Activated T-helper 2 cell treated with anti-CD3 and anti-CD28 coated beads, Interferon-gamma antibody, Interleukin-2, Interleukin-4, amounts not matched to agents 10 μg/mL and 5 μg/mL and 100 μg/mL, durations not matched to agents 14 hours and 24 hours and 36 hours (primary cell): ENCODE measurements around the gene TRUB2. TPM values are rescaled to one million over a fixed set of nuclear protein-coding genes. Genes with fewer than 3 reads are reported as not detected.

Source experiments
- DNase-seq: peaks from one replicate; pipeline ENCODE4 v3.0.0; 2021; ENCODE audit warnings: low spot score
- H3K27ac Mint-ChIP-seq: one replicate; pipeline ENCODE4 v1.8.0; 2021; ENCODE audit warnings: mixed read lengths
- H3K27me3 Mint-ChIP-seq: one replicate; pipeline ENCODE4 v1.8.0; 2021; ENCODE audit warnings: low read depth, mixed read lengths
- H3K36me3 Mint-ChIP-seq: one replicate; pipeline ENCODE4 v1.8.0; 2021; ENCODE audit warnings: low read depth, mixed read lengths
- H3K4me1 Mint-ChIP-seq: one replicate; pipeline ENCODE4 v1.8.0; 2021; ENCODE audit warnings: low read depth, mixed read lengths
- H3K4me3 Mint-ChIP-seq: one replicate; pipeline ENCODE4 v1.8.0; 2021; ENCODE audit warnings: low read depth, mild to moderate bottlenecking, moderate library complexity, mixed read lengths
- H3K9me3 Mint-ChIP-seq: one replicate; pipeline ENCODE4 v1.8.0; 2021; ENCODE audit warnings: mixed read lengths
- intact Hi-C: fragments of 100-400 bp; cut with micrococcal nuclease; formaldehyde crosslinking; loops from one replicate; pipeline ENCODE4 v1.15.1; 2023
- total RNA-seq: library from RNA; stranded (reverse); gene quantifications from 2 replicates; pipeline ENCODE4 v1.2.3, GENCODE V29; 2022

TRUB2 gene
- total RNA-seq, 1 donor from 2014 or later, result 36.1 TPM

DNA sequence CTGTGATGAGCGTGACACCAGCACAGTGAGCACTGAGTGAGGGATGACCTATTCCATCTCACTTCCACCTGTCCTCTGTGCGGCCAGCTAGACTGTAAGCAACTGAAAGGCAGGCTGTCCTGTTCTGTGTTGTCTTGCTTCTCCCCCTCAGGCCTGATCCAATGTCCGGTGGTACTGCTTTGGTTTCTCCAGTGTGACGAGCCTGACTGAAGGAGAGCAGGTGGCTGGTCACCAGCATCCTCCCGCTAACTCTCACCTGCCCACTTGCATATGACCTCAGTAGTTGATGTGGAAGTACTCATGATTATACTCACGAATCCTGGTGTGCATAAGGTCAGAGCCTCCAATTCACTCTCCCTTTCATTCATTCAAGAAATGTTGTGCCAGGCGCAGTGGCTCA, 15.7 kb upstream of the TRUB2 start:
- Mint-ChIP-seq H3K4me1 (peaks cover 7% of the 10 kb centered on the region), H3K27me3 (no peaks in the 10 kb centered on the region), H3K4me3 (no peak overlapping the region), H3K9me3 (no peaks in the 10 kb centered on the region), H3K36me3 (peaks cover 2% of the 10 kb centered on the region), H3K27ac (no peak overlapping the region)
- DNase-seq, result no peak
- intact Hi-C loops, result no loop called here

GRCh38 chr9:128335914-128336313, 13.7 kb upstream of the TRUB2 start:
- Mint-ChIP-seq H3K27me3 (no peaks in the 10 kb centered on the region), H3K4me3 (no peak overlapping the region), H3K36me3 (peaks cover 3% of the 10 kb centered on the region), H3K4me1 (peaks cover 3% of the 10 kb centered on the region), H3K27ac (no peak overlapping the region), H3K9me3 (no peaks in the 10 kb centered on the region)
- DNase-seq, result no peak
- intact Hi-C loops, result no loop called here

- no peak for DNase-seq
- H3K36me3 Mint-ChIP-seq, result peaks cover 3% of the 10 kb centered on the region
- H3K27me3 Mint-ChIP-seq, result no peaks in the 10 kb centered on the region
- H3K27ac Mint-ChIP-seq, result no peak overlapping the region
- peaks cover 3% of the 10 kb centered on the region for H3K4me1 Mint-ChIP-seq
- intact Hi-C loops, result no loop called here
- no peaks in the 10 kb centered on the region for H3K9me3 Mint-ChIP-seq
- H3K4me3 Mint-ChIP-seq, result no peak overlapping the region
Measured at GRCh38 chr9:128335161-128335560, 12.9 kb upstream of the TRUB2 start.

GRCh38 chr9:128333451-128333869, 11.2 kb upstream of the TRUB2 start:
- Mint-ChIP-seq H3K27ac (no peak overlapping the region), H3K36me3 (peaks cover 7% of the 10 kb centered on the region), H3K9me3 (no peaks in the 10 kb centered on the region), H3K27me3 (no peaks in the 10 kb centered on the region), H3K4me3 (no peak overlapping the region), H3K4me1 (no peaks in the 10 kb centered on the region)
- DNase-seq, result no peak
- intact Hi-C loops, result no loop called here

GRCh38 chr9:128325629-128326028, 3.4 kb upstream of the TRUB2 start:
- Mint-ChIP-seq H3K27me3 (no peaks in the 10 kb centered on the region), H3K27ac (no peak overlapping the region), H3K9me3 (no peaks in the 10 kb centered on the region), H3K36me3 (peaks cover 20% of the 10 kb centered on the region), H3K4me1 (peaks cover 11% of the 10 kb centered on the region), H3K4me3 (no peak overlapping the region)
- DNase-seq, result no peak
- intact Hi-C loops, result no loop called here

DNA sequence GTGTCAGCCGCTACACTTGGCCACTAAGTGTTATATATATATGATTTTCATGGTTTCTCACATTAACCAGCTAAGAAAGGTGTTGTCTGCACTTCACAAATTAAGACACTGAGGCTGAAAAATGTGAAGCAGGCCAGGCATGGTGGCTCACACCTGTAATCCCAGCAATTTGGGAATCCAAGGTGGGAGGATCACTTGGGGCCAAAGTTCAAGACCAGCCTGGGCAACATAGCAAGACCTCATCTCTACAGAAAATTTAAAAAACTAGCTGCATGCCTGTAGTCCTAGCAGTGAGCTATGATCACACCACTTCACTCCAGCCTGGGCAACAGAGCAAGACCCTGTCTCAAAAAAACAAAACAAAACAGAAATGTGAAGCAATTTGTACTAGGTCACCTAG, 2.2 kb upstream of the TRUB2 start:
- Mint-ChIP-seq H3K9me3 (no peaks in the 10 kb centered on the region), H3K27ac (no peak overlapping the region), H3K4me3 (peak overlapping the region; percentile 99), H3K4me1 (peaks cover 11% of the 10 kb centered on the region), H3K27me3 (no peaks in the 10 kb centered on the region), H3K36me3 (peaks cover 20% of the 10 kb centered on the region)
- DNase-seq, result no peak
- intact Hi-C loops, result loop anchor here (5.0 kb wide), 1 partner anchor 623 kb away; the partner anchor contains the start of genes DOLK and NUP188

DNA sequence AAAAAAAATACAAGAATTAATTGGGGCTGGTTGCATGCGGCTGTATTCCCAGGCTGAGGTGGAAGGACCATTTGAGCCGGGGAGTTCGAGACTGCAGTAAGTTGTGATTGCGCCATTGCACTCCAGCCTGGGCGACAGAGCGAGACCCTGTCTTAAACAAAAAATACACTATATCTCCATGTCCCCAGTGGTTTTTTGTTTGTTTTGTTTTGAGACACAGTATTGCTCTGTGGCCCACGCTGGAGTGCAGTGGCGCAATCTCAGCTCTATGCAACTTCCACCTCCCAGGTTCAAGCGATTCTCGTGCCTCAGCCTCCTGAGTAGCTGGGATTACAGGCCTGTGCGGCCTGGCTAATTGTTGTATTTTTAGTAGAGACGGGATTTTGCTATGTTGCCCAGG, 1.5 kb upstream of the TRUB2 start:
- Mint-ChIP-seq H3K27me3 (no peaks in the 10 kb centered on the region), H3K9me3 (no peaks in the 10 kb centered on the region), H3K4me1 (peaks cover 11% of the 10 kb centered on the region), H3K36me3 (peaks cover 19% of the 10 kb centered on the region), H3K4me3 (peak overlapping the region; percentile 99), H3K27ac (peak overlapping the region; percentile 99)
- no peak for DNase-seq
- intact Hi-C loops, result loop anchor here (2.0 to 5.0 kb wide), 2 partner anchors 73 to 624 kb away; partner anchors contain the start of genes DOLK and NUP188

GRCh38 chr9:128323212-128323730, 1.0 kb upstream of the TRUB2 start:
- Mint-ChIP-seq H3K36me3 (peaks cover 15% of the 10 kb centered on the region), H3K27ac (peak overlapping the region; percentile 99), H3K27me3 (no peaks in the 10 kb centered on the region), H3K4me3 (peak overlapping the region; percentile 99), H3K9me3 (no peaks in the 10 kb centered on the region), H3K4me1 (peaks cover 11% of the 10 kb centered on the region)
- no peak for DNase-seq
- intact Hi-C loops, result loop anchor here (2.0 to 5.0 kb wide), 2 partner anchors 72 to 624 kb away; partner anchors contain the start of genes DOLK and NUP188

DNA sequence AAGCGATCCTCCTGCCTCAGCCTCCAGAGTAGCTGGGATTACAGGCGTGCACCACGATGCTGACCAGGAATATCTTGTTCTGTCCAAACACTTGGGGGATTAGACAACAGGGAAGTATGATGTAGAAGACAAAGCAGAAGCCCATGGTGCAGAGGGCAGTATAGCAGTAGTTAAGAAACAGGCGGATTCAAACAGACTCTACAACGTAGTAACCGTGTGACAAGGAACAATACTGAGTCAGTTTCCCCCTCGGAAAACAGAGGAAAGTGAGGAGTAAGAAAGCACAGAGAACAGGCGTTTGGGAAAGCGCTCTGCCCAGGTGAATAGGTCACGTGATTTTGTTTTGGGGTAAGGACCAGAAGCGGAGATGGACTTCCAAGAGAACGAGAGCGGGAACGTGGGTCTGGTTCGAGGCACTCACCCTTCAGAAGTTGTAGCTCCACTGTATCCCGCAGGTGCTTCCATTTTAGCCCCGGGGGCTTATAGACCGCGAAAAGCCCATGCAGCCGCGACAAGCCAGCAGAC, 306 bp downstream of the TRUB2 start:
- DNase-seq, result no peak
- Mint-ChIP-seq H3K9me3 (no peaks in the 10 kb centered on the region), H3K36me3 (peaks cover 23% of the 10 kb centered on the region), H3K4me1 (peaks cover 11% of the 10 kb centered on the region), H3K4me3 (peak overlapping the region; percentile 99), H3K27ac (peak overlapping the region; percentile 99), H3K27me3 (no peaks in the 10 kb centered on the region)
- intact Hi-C loops, result loop anchor here (1.0 to 5.0 kb wide), 4 partner anchors 18 to 625 kb away; partner anchors contain the start of genes DOLK, NUP188, SLC27A4 and URM1

DNA sequence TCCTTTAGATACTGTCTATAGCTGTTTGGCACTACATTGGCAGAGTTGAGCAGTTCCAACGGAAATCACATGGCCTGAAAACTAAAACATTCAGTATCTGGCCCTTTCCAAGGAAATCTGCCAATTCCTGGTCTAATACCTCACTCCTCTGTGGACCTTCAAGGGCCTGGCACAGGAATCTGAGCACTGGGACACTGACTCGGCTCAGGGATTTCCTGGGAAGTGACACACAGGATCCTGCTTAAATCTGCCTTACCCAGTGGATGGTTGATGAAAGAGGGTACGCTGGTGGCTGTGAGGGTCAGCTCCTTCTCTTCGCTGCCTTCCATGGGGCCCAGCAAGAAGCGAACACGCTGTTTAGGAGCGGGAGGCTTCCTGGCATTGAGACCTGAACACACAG, 904 bp downstream of the TRUB2 start:
- Mint-ChIP-seq H3K27me3 (no peaks in the 10 kb centered on the region), H3K9me3 (no peaks in the 10 kb centered on the region), H3K36me3 (peaks cover 29% of the 10 kb centered on the region), H3K4me3 (peak overlapping the region; percentile 99), H3K4me1 (peaks cover 11% of the 10 kb centered on the region), H3K27ac (no peak overlapping the region)
- no peak for DNase-seq
- intact Hi-C loops, result loop anchor here (5.0 kb wide), 1 partner anchor 626 kb away; the partner anchor contains the start of genes DOLK and NUP188

DNA sequence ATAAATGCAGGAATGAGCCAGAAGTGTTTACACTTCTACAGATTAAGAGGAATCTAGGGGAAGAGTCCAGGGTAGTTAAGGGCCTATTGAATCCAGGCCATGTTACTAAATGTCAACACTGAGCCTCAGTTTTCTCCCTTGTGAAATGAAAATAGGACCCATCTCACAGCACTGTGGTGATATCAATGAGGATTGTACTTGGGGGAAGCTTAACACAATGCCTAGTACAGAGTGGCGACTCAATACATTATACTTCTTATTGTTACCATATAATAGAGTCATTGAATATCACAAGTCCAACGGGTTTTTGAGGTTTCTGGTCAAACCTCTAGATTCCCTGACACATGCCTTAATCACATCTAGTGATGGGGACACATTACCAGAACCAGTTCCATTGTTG, 4.6 kb downstream of the TRUB2 start:
- Mint-ChIP-seq H3K4me1 (no peaks in the 10 kb centered on the region), H3K27ac (no peak overlapping the region), H3K9me3 (no peaks in the 10 kb centered on the region), H3K4me3 (no peak overlapping the region), H3K27me3 (no peaks in the 10 kb centered on the region), H3K36me3 (peaks cover 35% of the 10 kb centered on the region)
- intact Hi-C loops, result no loop called here
- DNase-seq, result no peak

DNA sequence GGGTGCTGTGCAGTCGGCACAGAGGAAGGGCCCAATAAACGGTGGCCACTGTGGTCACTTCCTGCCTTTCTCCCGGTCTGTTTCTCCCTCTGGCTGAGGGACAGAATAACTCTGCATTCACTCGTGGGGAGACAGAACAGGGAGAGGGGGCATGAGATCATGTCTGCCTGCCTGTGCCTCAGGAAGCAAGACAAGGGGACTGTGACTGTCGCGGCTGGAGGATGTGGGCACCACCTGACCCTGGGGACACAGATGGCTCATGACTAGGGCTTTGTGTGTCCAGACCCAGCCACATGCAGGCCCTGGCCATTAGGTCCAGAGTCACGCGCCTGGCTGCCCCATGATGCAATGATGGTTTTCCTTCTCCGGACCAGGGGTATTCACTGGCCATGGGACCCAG, 5.8 kb downstream of the TRUB2 start:
- Mint-ChIP-seq H3K27me3 (no peaks in the 10 kb centered on the region), H3K27ac (no peak overlapping the region), H3K4me1 (no peaks in the 10 kb centered on the region), H3K9me3 (no peaks in the 10 kb centered on the region), H3K36me3 (peaks cover 35% of the 10 kb centered on the region), H3K4me3 (no peak overlapping the region)
- DNase-seq, result no peak
- intact Hi-C loops, result no loop called here

DNA sequence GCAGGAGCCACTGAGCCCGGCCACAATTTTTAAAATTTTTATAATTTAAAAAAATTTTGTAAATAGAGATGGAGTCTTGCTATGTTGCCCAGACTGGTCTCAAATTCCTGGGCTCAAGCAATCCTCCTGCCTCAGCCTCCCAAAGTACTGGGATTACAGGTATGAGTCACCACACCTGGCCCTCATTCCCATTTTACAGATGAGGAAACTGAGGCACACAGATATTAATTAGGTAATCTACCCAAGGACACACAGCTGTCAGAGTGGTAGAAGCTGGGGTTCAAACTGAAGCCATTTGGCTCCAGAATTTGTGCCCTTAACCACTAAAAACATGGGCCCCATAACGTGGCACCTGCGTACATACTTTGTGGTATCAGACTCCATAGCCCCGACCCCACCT, 7.5 kb downstream of the TRUB2 start:
- H3K9me3 Mint-ChIP-seq, result no peaks in the 10 kb centered on the region
- H3K4me1 Mint-ChIP-seq, result no peaks in the 10 kb centered on the region
- H3K27me3 Mint-ChIP-seq, result no peaks in the 10 kb centered on the region
- DNase-seq, result no peak
- intact Hi-C loops, result no loop called here
- no peak overlapping the region for H3K27ac Mint-ChIP-seq
- H3K36me3 Mint-ChIP-seq, result peaks cover 43% of the 10 kb centered on the region
- H3K4me3 Mint-ChIP-seq, result no peak overlapping the region
